ENCODE results near the gene SDC1. TPM values are rescaled to one million over a fixed set of nuclear protein-coding genes. Genes with fewer than 3 reads are reported as not detected.

The SDC1 gene
- total and polyA plus RNA-seq, 8 donors: 16.0 to 140 (median 45.0) TPM

DNA sequence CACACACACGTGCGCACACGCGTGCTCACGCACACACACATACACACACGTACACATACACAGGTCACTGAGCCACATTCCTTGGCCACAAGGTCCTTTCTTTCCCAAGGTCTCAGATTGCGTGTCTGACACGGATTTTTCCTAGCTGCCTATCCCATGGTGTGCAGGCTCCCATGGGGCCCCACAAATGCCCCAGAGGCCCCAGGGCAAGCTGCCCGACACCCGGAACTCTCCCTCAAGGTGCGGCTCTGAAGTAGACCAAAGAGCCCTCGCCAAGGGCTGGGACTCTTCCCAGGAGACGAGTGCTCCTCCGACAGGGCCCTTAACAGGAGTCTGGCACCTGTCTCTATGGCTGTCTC is 46.7 kb downstream of the SDC1 start:
- WGBS, 5 donors: 42 to 82% (median 58%) methylated on average over 11 to 14 of the region's 14 CpGs
- no peak for TF ChIP-seq EP300 (IDR thresholded peaks at IDR 0.05)
- TF ChIP-seq POLR2AphosphoS5 (IDR thresholded peaks at IDR 0.05): no peak
- TF ChIP-seq, protein P1, sequence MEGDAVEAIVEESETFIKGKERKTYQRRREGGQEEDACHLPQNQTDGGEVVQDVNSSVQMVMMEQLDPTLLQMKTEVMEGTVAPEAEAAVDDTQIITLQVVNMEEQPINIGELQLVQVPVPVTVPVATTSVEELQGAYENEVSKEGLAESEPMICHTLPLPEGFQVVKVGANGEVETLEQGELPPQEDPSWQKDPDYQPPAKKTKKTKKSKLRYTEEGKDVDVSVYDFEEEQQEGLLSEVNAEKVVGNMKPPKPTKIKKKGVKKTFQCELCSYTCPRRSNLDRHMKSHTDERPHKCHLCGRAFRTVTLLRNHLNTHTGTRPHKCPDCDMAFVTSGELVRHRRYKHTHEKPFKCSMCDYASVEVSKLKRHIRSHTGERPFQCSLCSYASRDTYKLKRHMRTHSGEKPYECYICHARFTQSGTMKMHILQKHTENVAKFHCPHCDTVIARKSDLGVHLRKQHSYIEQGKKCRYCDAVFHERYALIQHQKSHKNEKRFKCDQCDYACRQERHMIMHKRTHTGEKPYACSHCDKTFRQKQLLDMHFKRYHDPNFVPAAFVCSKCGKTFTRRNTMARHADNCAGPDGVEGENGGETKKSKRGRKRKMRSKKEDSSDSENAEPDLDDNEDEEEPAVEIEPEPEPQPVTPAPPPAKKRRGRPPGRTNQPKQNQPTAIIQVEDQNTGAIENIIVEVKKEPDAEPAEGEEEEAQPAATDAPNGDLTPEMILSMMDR (IDR thresholded peaks at IDR 0.05): no peak
- no peak for TF ChIP-seq POLR2A (IDR thresholded peaks at IDR 0.05)
- no peaks in the 10 kb centered on the region for H3K36me3 ChIP-seq
- H3K9me3 ChIP-seq: no peaks in the 10 kb centered on the region
- peak overlapping the region in 4 of 5 donors; percentile 20 to 89 (median 85) for H3K27ac ChIP-seq
- H3K27me3 ChIP-seq: no peaks in the 10 kb centered on the region
- peak in 1 of 2 donors; percentile 66 for DNase-seq
- intact Hi-C loops (cut with DNase I; ENCODE audit: low total_unique reads): no loop called here
- H3K4me1 ChIP-seq: peaks cover 21 to 48% (median 31%) of the 10 kb centered on the region in 4 donors
- no peak overlapping the region for H3K4me3 ChIP-seq

DNA sequence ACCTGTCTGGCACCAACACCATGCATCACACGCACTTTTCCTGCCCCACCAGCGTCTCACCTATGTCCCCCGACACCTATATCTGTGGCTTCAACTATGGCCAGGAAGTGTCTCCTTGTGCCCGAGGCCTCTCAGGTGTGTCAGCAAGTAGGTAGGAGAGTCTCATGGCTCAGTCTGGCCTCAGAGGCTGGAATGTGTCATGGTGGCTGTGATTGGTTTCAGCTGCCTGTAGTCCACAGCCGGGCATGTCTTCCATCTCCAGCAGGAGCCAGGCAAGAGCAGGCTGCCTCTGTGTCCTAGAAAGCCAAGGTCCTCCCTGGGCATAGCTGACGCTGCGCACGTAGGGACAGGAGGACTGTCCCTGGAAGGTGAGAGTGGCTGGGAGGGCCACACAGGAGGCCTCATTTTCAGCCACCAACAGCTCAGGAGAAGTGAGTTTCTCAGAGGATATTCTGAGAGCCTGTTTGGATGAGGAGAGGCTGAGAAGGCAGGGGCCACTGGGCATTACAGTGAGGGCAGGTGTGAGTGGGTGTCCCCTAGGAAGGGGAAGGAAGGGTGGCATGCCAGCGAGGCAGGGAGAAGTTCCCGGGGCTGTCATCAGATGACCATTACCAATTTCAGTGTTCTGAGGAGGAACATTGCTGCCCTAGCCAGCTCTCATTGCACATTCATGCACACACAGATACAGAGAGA is 47.2 kb downstream of the SDC1 start:
- H3K4me1 ChIP-seq: peaks cover 16 to 42% (median 25%) of the 10 kb centered on the region in 4 donors
- no peaks in the 10 kb centered on the region for H3K27me3 ChIP-seq
- no peak overlapping the region for H3K4me3 ChIP-seq
- peak overlapping the region in 3 of 5 donors; percentile 20 to 89 (median 36) for H3K27ac ChIP-seq
- peak in 1 of 2 donors; percentile 41 for DNase-seq
- H3K36me3 ChIP-seq: no peaks in the 10 kb centered on the region
- intact Hi-C loops (cut with DNase I; ENCODE audit: low total_unique reads): no loop called here
- H3K9me3 ChIP-seq: no peaks in the 10 kb centered on the region
- TF ChIP-seq, protein P1 (IDR thresholded peaks at IDR 0.05): peak in 2 of 7 experiments; percentile 8 to 12
- TF ChIP-seq POLR2A (IDR thresholded peaks at IDR 0.05): no peak
- TF ChIP-seq EP300 (IDR thresholded peaks at IDR 0.05): no peak
- TF ChIP-seq POLR2AphosphoS5 (IDR thresholded peaks at IDR 0.05): no peak
- WGBS, 5 donors: 87 to 93% (median 89%) methylated on average over 8 to 10 of the region's 10 CpGs

DNA sequence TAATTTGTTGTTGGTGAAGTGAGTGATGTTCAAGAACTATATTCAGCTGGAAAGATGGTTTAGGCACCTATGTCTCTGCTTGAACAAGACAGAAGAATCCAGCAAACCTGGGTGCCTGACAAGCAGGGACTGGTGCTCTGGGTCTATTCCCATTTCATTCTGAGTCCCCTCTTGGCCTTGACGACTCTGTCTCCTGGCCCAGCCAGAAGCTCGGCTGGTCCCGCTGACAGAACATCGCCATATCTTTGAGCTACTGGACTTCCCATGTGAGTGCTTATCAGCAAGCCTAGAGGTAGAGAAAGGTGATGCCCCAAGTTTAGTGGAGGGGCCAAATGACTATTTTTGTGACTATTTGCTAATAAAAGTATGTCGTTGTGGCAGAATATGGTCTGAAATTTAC is 48.2 kb downstream of the SDC1 start:
- Histone ChIP-seq H3K27ac (no peak overlapping the region), H3K9me3 (no peaks in the 10 kb centered on the region), H3K36me3 (no peaks in the 10 kb centered on the region), H3K27me3 (no peaks in the 10 kb centered on the region), H3K4me1 (peaks cover 14 to 35% (median 25%) of the 10 kb centered on the region in 4 donors), H3K4me3 (no peak overlapping the region)
- no peak for DNase-seq
- 83 to 97% (median 90%) methylated on average over 5 of the region's 5 CpGs for WGBS, 5 donors
- intact Hi-C loops (cut with DNase I; ENCODE audit: low total_unique reads): no loop called here
- TF ChIP-seq POLR2A (IDR thresholded peaks at IDR 0.05) (no peak), EP300 (IDR thresholded peaks at IDR 0.05) (no peak), POLR2AphosphoS5 (IDR thresholded peaks at IDR 0.05) (no peak)
- TF ChIP-seq, protein P1 (IDR thresholded peaks at IDR 0.05): no peak

DNA sequence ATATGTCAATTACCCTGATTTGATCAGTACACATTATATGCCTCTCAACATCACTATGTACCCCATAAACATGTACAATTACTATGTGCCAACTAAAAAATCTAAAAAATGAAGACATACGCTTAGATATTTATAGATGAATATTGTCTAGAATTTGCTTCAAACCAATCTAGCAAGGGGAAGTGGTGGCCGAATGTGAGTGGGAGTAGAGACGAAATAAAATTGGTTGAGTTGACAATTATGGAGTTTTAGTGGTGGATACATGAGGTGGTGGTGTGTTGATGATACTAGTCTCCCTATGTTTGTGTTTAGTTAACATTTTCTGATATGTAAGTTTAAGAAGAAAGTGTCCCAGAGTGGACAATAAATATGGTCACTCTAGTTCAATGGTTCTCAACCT is 49.0 kb downstream of the SDC1 start:
- no peaks in the 10 kb centered on the region for H3K36me3 ChIP-seq
- H3K4me3 ChIP-seq: no peak overlapping the region
- no peak overlapping the region for H3K27ac ChIP-seq
- DNase-seq: no peak
- H3K4me1 ChIP-seq: peaks cover 14 to 27% (median 22%) of the 10 kb centered on the region in 4 donors
- TF ChIP-seq EP300 (IDR thresholded peaks at IDR 0.05) (no peak), POLR2AphosphoS5 (IDR thresholded peaks at IDR 0.05) (no peak), POLR2A (IDR thresholded peaks at IDR 0.05) (no peak)
- TF ChIP-seq, protein P1 (IDR thresholded peaks at IDR 0.05): no peak
- intact Hi-C loops (cut with DNase I; ENCODE audit: low total_unique reads): no loop called here
- no peaks in the 10 kb centered on the region for H3K27me3 ChIP-seq
- no peaks in the 10 kb centered on the region for H3K9me3 ChIP-seq
- WGBS, 5 donors: 84 to 95% (median 92%) methylated on average over 3 of the region's 3 CpGs
